Right ventricle myocardium inferior (tissue), 1 donor: ENCODE measurements around the gene DNAJB8. TPM values are rescaled to one million over a fixed set of nuclear protein-coding genes. Genes with fewer than 3 reads are reported as not detected.

ENCODE experiments used
- ATAC-seq: fragments of 200-7000 bp; cut with Tn5 transposase; one replicate; pipeline ENCODE4 v1.9.1; 2020; ENCODE audit warnings: mild to moderate bottlenecking, moderate library complexity
- DNase-seq: peaks from one replicate; pipeline ENCODE4 v3.0.0; 2021; ENCODE audit errors: missing footprints
- intact Hi-C: fragments of 100-400 bp; cut with DNase I; formaldehyde crosslinking; loops from one replicate; pipeline ENCODE4 v1.11.0; 2022
- total RNA-seq: library from RNA; stranded (reverse); fragmentation: NEBNext Ultra II Directional; extraction: Animal tissue kit (Norgen Biotek cat#: 25700); gene quantifications from one replicate; pipeline ENCODE4 v1.2.1, GENCODE V29; 2021
- donor health status: DM: no; HTN: yes; CAD: no; lungs with severe emphysema.

Gene DNAJB8
- total RNA-seq, 1 donor from 2014 or later: not detected

GRCh38 chr3:128472449-128473179, 5.9 kb upstream of the DNAJB8 start:
- no peak for DNase-seq
- no peak for ATAC-seq
- intact Hi-C loops: no loop called here

GRCh38 chr3:128471720-128472119, 5.0 kb upstream of the DNAJB8 start:
- ATAC-seq: no peak
- intact Hi-C loops: no loop called here

DNA sequence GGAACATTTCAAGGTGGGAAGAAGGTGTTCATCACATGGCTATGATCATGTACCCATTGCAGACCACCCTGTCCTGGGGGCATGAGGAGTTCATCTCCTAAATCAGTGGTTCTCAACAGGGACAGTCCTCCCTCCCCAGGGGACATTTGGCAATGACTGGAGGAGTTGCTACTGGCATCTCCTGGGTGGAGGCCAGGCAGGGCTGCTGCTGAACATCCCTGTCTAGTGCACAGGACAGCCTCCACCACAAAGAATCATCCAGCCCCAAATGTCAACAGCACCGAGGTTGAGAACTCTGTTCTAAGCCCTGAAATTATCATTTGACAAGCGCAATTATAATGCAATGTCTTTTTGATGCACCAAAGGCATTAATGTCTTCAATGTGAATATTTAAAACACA, 4.4 kb upstream of the DNAJB8 start:
- ATAC-seq: no peak
- intact Hi-C loops: no loop called here

More at GRCh38 chr3:128471720-128472119, 5.0 kb upstream of the DNAJB8 start:
- no peak for DNase-seq

GRCh38 chr3:128470134-128470899, 3.6 kb upstream of the DNAJB8 start:
- intact Hi-C loops: no loop called here
- ATAC-seq: no peak
- DNase-seq: no peak

More for the DNA sequence above, 4.4 kb upstream of the DNAJB8 start:
- no peak for DNase-seq

DNA sequence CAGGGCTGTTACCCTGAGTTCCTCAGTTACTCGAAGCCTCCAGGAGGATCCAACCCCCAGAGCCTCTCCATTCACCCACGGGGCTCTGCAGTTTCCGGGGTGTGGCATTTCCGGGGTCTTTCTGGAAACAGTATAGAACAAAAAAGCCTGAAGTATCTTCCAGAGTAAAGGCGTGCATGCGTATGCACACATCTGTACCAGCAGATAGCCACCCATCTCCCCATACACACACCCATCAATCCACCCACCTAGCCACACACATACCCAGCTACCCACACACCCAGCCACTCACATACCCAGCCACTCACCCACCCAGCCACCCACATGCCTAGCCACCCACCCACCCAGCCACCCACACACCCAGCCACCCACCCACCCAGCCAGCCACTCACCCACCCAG, 2.9 kb upstream of the DNAJB8 start:
- no peak for DNase-seq
- no peak for ATAC-seq
- intact Hi-C loops: no loop called here

- no peak for DNase-seq
- intact Hi-C loops: no loop called here
- no peak for ATAC-seq
Measured at GRCh38 chr3:128468791-128469527, 2.3 kb upstream of the DNAJB8 start.

DNA sequence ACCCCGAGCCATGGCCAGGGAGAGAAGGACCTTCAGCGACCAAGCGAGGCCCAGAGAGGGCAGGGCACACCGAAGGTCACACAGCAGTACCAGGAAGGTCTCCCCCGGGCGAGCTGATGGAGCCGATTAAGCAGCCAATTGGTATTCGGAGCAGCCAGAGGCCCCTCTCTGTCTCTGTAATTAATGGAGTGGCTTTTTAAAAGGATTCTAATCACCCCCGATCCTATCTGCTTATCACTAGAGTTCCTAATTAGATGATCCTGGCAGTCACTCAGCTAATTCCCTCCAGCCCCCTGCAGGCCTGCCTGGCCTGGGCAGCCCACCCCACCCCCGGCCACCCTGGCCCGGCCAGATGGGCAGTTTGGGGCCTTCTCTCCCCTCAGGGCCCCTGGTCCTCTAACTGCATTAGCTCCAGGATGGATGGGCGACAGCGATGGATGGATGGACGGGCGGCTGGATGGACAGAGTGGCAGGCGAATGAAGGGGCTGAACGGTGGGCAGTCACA, 1.6 kb upstream of the DNAJB8 start:
- no peak for ATAC-seq
- intact Hi-C loops: no loop called here
- no peak for DNase-seq

DNA sequence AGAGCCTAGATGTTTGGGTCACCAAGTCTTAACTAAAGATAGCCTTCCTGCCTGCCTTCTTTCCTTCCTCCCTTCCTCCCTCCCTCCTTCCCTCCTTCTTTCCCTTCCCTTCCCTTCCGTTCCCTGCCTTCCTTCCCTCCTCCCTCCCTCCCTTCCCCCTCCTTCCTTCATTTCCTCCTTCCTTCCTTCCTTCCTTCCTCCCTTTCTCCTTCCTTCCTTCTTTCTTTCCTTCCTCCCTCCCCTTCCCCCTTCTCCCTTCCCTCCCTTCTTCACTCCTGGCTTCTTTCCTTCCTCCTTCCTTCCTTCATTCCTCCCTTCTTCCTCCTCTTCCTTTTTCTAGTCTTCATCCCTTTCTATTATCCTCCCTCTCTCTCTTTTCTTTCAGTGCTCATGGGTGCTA, 2.0 kb downstream of the DNAJB8 start:
- ATAC-seq (no peak), DNase-seq (no peak)
- intact Hi-C loops: loop anchor here (2.0 kb wide), 1 partner anchor 34 kb away; no protein-coding TSS in a partner anchor

DNA sequence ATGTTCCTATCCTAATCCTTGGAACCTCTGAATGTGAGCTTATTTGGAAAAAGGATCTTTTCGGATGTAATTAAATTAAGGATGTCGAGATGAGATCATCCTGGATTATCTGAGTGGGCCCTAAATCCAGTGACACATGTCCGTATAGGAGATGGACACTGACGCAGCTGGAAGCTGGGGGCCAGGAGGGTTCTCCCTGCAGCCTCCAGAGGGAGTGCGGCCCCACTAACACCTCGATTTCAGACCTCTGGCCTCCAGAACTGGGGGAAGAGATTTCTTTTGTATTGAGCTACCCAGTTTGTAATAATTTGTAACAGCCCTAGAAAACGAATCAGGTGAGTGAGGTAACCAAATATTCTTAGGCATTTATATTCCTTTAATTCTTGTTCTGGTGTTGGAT, 2.5 kb downstream of the DNAJB8 start:
- ATAC-seq: no peak
- intact Hi-C loops: loop anchor here (2.0 kb wide), 1 partner anchor 35 kb away; no protein-coding TSS in a partner anchor
- DNase-seq: no peak

- ATAC-seq: no peak
- intact Hi-C loops: loop anchor here (2.0 kb wide), 1 partner anchor 35 kb away; no protein-coding TSS in a partner anchor
Measured at GRCh38 chr3:128463771-128464170, 2.9 kb downstream of the DNAJB8 start.

DNA sequence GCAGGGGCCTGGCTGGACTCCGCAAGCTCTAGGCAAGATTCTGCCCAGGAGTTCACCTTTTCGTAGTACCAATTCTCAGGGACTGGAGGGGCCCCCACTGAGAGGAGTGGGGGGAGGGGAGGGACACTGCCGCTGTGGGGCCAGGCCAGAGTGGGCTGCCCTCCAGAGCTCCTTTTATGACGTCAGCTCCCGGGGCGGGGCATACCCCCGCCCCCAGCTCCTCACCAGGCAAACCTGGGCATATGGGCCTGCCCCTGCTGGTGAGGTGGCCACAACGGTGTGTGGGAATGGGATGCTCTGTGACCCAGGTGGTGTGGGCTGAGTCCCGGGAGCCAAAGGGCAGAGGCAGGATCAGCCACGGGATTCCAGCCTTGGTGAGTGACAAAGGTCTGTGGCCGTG, 3.3 kb downstream of the DNAJB8 start:
- ATAC-seq (no peak), DNase-seq (no peak)
- intact Hi-C loops: no loop called here

More at GRCh38 chr3:128463771-128464170, 2.9 kb downstream of the DNAJB8 start:
- DNase-seq: no peak

- no peak for ATAC-seq
- DNase-seq: peak; percentile 35
- intact Hi-C loops: no loop called here
Measured at GRCh38 chr3:128462931-128463330, 3.8 kb downstream of the DNAJB8 start.

DNA sequence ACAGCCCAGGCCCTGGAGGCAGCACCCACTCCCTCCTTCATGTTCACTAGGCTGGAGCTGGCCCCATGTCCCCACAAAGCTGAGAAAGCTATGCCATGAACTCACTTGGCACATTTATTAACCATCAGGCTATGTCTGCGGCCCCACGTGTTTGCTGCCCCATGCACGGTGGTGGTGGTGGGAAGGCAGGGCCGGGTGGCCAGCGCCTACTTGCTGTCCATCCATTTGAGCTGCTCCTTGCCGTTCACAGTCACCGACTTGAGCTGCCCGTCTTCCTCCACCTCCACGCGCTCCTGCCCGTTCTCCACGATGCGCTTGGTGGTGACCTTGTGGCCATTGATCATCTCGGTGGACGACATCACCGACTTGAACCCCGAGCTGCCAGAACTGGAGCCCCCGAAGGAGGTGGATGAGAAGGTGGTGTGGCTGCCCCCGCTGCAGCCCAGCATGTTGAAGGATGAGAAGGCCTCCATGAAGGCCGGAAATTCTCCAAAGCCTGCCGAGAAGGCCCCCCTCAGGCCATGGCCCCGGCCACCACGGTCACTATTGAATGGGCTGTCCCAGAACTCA, 4.3 kb downstream of the DNAJB8 start:
- intact Hi-C loops: no loop called here
- DNase-seq: no peak
- no peak for ATAC-seq

DNA sequence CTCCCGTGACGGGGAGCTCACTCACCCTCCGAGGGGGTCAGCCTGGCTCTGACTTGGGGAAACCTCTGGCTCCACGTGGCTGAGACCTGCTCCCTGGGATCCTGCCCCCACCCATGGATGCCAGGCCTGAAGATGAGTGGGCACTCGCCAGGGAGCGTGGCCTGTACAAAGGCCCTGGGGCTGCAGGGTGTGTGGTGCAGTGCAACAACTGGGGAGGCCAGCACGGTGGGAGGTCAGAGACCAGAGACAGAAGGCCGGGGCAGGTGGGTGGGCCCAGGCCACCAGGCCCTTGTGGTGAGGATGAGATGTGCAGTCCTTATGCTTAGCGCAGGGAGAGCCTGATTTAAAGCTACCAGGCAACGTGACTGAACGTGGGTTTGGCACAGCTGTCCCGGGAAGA, 5.0 kb downstream of the DNAJB8 start:
- no peak for ATAC-seq
- intact Hi-C loops: no loop called here
- no peak for DNase-seq

DNA sequence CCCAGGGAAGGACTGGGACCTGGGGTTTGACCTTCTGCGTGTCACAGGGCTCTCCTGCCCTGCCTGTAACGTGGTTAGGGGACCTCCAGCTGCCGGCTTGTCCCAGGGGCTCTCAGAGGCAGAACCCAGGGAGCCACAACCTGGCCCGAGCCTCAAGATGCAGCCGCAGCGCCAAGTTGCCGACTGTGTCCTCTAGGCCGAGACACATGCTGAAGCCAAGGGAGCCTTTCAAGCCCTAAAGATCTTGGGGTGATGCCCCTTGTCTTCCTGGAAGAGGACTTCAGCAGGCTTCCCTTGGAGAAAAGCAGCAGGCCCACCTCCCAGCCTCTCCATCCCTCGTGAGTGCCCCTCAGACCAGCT, 7.2 kb downstream of the DNAJB8 start:
- no peak for ATAC-seq
- no peak for DNase-seq
- intact Hi-C loops: no loop called here

GRCh38 chr3:128458746-128459460, 7.8 kb downstream of the DNAJB8 start:
- no peak for DNase-seq
- intact Hi-C loops: no loop called here
- ATAC-seq: no peak

DNA sequence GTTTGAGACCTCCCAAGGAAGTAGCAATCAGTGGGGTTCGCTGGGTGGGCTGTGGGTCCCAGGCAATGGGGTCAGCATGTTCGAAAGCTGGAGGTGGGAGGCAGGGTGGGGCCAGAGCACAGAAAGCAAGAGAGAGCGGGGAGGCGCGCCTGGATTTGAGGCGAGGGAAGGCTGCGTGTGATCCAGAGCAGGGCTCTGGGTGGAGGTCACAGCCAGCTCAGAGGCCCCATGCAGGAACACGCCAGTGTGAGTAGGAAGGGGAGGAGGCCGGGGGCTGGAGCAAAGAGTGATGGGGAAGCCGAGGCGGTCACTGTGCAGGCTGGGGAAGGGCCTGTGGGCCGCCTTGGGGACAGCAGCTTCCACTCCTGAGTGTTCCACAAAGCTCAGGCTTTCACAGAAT, 8.8 kb downstream of the DNAJB8 start:
- ATAC-seq: no peak
- DNase-seq: no peak
- intact Hi-C loops: no loop called here
